GM21723 (cell line): Measurements from ENCODE around the gene SCN1A.
"Not testable (repeated sequence)": the region's sequence is repeated elsewhere in the genome, so short reads cannot be mapped to it uniquely, and the experiment has no call there.

Experiments
- ATAC-seq: cut with Tn5 transposase; IDR thresholded peaks from one replicate; pipeline ENCODE4 v1.9.1; 2021; ENCODE audit warnings: mild to moderate bottlenecking, moderate library complexity; ENCODE audit not compliant: unreplicated experiment

SCN1A gene

DNA sequence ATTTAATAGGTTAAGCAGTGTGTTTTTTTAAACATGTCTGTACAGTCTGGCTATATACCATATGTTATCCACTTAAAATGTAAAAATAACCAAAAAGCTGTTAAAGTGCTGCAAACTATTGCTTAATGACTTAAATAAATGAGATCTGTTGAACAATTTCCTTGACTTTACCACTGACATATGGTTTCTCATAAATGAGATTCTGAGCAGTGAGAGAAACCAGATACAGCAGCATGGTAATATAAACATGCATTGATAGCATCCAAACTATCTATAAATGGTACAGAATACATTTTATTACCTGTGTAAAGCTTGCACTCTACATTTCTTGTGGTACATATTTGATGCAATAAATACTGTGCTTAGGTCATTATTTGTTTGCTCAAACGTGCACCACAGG, 138.0 kb downstream of the SCN1A start:
- ATAC-seq, result no peak

GRCh38 chr2:165985120-165985519, 142.7 kb downstream of the SCN1A start:
- ATAC-seq, result no peak

DNA sequence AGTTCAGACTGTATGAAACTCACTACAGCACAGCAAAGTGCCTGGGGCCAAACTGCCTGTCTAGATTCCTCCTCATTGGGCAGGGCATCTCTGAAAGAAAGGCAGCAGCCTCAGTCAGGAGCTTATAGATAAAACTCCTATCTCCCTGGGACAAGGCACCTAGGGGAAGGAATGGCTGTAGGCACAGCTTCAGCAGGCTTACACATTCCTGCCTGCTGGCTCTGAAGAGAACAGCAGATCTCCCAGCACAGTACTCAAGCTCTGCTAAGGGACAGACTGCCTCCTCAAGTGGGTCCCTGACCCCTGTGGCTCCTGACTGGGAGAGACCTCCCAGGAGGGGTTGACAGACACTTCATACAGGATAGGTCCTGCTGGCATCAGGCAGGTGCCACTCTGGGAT, 155.7 kb downstream of the SCN1A start:
- ATAC-seq, result not testable (repeated sequence)

GRCh38 chr2:165970663-165971062, 157.2 kb downstream of the SCN1A start:
- ATAC-seq, result no peak

- ATAC-seq, result no peak
Measured at GRCh38 chr2:165969227-165969626, 158.6 kb downstream of the SCN1A start.

DNA sequence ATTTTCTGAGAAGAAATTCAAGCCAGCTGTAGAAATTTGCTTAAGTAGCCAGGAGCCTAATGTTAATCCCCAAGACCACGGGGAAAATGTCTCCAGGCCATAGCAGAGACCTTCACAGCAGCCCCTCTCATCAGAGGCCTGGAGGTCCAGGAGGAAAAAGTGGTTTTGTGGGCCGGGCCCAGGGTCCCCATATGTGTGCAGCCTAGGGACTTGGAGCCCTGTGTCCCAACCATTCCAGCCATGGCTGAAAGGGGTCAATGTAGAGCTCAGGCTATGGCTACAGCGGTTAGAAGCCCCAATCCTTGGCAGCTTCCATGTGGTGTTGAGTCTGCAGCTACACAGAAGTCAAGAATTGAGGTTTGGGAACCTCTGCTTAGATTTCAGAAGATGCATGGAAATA, 160.1 kb downstream of the SCN1A start:
- ATAC-seq, result no peak

GRCh38 chr2:165961818-165962217, 166.0 kb downstream of the SCN1A start:
- no peak for ATAC-seq

DNA sequence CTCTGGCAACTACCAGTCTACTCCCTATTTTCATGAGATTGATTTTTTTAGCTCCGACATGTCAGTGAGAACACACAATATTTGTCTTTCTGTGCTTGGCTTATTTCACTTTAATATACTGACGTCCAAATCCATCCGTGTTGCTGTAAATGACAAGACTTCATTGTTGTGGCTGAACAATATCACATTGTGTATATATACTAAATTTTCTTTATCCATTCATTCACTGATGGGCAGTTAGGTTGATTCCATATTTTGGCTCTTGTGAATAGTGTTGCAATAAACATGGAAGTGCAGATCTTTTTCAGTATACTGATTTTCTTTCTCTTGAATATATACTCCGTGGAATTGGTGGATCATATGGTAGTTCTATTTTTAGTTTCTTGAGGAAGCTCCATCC, 168.4 kb downstream of the SCN1A start:
- ATAC-seq, result no peak

DNA sequence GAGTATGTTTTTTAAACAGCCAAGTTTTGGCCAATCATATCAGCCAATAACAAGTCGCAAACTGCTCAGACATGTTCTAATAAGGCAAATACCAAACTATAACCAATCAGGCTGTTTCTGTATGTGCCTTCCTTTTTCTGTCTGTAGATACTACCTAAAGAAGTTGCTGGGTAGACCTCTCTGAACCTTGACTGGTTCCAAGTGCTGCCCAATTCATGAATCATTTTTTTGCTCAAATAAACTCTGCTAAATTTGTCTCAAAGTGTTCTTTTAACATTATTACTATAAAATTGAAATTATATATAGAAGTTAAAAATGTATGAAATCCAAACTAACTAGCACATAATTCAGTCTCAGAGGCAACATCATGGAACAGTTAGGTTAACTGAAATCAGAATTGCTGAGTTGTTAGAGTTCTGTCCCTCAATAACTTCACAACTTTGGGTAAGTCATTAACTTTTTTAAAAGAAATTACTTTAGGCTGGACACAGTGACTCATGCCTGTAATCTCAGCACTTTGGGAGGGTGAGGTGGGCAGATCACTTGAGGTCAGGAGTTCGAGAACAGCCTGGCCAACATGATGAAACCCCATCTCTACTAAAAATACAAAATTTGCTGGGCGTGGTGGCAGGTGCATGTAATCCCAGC, 169.4 kb downstream of the SCN1A start:
- ATAC-seq, result no peak

DNA sequence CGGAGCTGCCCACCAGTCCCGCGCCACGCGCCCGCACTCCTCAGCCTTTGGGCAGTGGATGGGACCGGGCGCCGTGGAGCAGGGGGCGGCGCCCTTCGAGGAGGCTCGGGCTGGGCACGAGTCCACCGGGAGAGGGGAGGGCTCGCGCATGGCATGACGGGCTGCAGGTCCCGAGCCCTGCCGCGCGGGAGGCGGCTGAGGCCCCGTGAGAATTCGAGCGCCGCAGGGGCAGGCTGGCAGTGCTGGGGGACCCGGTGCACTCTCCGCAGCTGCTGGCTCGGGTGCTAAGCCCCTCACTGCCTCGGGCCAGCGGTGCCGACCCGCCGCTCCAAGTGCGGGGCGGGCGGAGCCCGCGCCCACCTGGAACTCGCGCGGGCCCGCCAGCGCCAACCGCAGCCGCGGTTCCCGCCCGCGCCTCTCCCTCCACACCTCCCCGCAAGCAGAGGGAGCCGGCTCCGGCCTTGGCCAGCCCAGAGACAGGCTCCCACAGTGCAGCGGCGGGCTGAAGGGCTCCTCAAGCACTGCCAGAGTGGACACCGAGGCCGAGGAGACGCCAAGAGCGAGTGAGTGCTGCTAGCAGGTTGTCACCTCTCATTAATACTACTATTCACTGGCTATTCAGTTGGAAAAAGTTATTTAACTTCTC, 170.7 kb downstream of the SCN1A start:
- no peak for ATAC-seq

DNA sequence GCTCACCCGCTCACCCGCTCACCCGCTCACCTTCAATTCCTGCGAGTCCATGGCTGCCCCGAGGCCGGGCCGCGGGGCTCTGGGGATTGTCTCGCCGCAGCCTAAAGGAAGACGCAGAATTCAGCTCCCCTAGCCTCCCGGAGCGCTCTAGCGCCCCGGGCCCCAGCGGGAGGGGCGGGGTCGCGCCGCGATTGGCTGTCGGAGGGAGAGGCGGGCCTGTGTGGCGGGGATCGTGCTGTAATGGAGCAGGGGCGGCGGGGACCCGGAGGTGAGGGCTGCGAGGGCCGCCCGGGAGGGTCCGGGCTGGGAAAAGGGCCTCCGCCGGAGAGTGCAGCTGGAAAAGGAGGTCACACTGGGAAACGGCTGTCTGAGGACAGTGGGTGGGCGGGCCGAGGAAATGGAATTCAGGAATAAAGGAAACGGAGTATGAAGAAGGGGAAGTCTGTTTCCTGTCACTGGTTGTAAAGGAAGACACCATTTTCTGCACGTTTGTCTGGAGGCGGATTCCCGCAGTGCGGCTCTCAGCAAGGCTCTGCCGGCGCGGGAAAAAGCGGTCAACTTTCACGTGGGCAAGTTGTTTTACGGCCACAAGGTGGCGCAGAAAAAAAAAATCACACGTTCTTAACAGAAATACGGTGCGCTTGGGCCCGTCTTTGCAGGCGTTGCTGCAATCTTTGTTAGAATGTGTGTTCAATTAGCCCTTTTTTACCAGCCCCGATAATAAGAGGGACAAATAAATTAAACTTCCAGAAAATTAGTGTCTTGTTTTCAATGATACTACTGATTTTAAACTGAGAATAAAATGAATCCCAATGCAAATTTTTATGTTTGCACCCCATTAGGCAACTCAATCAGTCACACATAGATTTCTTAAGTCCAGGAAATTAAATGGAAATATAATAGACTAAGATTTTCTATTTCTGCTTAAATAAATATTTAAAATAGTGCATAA, 173.9 kb downstream of the SCN1A start, which contains the start of gene TTC21B:
TSS of gene TTC21B (minus strand) at position 122 of the 952 bp plus-strand sequence. CDS start at position 51, 71 bp downstream.
- ATAC-seq, result peak; percentile 97

DNA sequence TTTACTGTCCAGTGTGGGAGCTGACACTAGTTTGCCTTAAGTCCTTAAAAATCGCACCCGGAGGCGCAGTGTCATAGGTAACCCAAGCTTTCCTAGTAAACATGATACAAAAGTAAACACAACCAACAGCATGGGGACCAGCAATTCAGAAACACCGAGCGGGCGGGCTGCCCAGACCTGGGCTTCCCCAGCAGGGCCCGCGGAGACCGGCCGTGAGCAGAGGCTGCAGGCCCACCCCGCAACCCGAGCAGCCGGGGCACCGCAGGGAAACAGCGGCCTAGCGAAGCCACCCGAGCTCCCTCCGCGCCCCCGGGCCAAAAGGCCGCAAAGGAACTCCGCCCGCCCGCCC, 174.5 kb downstream of the SCN1A start:
- ATAC-seq, result peak; percentile 50

DNA sequence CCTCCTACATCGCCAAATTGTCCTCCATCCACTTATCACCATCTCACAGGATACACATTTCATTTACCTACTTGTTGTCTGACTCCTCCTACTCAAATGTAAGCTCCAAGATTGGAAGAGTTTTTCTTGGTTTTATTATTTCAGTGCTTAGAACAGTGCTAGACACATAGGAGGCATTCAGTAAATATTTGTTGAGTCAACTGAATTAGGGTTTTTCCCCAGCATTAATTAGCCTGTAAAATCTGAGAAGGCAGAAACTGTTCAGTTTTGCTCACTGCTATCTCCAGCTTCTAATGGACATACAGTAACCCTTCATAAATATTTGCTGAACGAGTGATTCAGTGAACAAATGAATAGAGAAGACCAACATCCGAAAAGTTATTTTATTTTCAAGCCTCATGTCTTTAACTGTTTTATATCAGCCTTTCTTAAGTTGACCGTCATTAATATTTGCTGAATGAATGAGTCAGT, 175.0 kb downstream of the SCN1A start:
- ATAC-seq, result peak; percentile 6

- no peak for ATAC-seq
Measured at GRCh38 chr2:165952085-165952484, 175.7 kb downstream of the SCN1A start.

GRCh38 chr2:165950438-165950837, 177.4 kb downstream of the SCN1A start:
- ATAC-seq, result no peak

GRCh38 chr2:165941827-165942226, 186.0 kb downstream of the SCN1A start:
- no peak for ATAC-seq

DNA sequence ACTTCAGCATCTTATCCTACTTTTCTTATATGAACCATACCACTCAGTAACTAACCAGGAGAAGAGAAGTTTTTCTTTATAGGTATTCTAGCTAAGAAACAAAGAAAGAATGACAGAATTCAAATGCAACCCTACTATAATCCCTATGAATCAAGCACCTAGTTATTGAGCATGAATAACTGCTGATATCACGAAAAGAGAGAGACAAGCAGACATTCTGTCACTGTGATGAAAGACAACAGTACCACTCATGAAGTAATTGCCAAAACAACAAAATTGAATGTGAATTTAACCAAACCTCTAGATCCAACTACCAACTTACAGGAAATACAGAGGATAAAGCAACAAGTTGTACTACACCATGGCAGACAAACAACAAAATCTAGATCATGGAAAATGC, 189.6 kb downstream of the SCN1A start:
- no peak for ATAC-seq
